ENCODE results near the gene PNKD.

Gene PNKD

DNA sequence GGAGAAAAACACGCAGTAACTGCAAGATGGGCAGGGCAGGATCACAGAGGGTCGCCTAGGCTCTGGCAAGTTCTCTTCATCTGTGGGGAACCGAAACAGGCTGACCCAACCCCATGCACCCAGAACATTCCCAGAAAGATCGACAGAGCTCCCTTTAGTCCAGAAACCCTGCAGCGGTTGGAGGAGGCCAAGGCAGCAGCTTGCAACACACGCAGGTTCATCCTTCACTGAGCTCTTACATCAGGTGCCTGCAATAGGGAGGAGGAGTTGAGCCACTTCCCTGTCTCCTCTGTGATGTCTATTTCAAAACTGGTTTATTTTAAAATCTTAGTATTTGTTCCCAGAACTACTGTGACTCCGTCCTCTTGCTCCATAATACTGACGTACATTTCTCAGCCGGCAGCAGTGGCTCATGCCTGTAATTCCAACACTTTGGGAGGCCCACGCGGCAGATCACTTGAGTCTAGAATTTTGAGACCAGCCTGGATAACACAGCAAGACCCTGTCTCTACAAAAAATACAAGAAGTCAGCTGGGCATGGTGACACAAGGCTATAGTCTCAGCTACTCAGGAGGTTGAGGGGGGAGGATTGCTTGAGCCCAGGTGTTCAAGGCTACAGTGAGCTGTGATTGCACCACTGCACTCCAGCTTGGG lies 100.2 kb downstream of the PNKD start:
- Histone ChIP-seq H3K27me3 (replicated peaks; ENCODE audit: control insufficient read depth, insufficient read depth, low read length) (no peaks in the 10 kb centered on the region), H3K36me3 (ENCODE audit: control insufficient read depth, insufficient read depth, low read length) (no peaks in the 10 kb centered on the region), H3K4me3 (replicated peaks; ENCODE audit: low read depth, low read length) (no peak overlapping the region)
- no peak for DNase-seq (ENCODE audit: extremely low read depth, insufficient read length)
- TF ChIP-seq, protein P1, sequence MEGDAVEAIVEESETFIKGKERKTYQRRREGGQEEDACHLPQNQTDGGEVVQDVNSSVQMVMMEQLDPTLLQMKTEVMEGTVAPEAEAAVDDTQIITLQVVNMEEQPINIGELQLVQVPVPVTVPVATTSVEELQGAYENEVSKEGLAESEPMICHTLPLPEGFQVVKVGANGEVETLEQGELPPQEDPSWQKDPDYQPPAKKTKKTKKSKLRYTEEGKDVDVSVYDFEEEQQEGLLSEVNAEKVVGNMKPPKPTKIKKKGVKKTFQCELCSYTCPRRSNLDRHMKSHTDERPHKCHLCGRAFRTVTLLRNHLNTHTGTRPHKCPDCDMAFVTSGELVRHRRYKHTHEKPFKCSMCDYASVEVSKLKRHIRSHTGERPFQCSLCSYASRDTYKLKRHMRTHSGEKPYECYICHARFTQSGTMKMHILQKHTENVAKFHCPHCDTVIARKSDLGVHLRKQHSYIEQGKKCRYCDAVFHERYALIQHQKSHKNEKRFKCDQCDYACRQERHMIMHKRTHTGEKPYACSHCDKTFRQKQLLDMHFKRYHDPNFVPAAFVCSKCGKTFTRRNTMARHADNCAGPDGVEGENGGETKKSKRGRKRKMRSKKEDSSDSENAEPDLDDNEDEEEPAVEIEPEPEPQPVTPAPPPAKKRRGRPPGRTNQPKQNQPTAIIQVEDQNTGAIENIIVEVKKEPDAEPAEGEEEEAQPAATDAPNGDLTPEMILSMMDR (IDR thresholded peaks at IDR 0.05; ENCODE audit: insufficient read depth, low read length, poor library complexity, severe bottlenecking): no peak

DNA sequence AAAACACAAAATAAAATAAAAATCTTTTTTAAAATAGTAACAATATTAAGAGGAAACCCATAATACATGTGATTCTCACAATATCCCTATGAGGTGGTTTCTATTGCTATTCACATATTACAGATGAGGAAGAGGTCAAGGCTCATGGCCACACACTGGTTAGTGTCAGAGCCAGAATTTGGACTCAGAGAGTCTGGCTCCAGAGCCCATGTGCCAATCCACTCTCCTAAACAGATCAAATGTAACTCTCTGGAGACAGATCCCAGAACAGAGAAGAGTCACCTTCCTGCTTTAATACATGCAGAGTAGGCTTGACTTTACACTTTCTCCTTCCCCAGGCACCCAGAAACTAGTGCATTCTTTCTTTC lies 101.6 kb downstream of the PNKD start:
- no peak for DNase-seq (ENCODE audit: extremely low read depth, insufficient read length)
- TF ChIP-seq, protein P1 (IDR thresholded peaks at IDR 0.05; ENCODE audit: insufficient read depth, low read length, poor library complexity, severe bottlenecking): no peak
- no peak overlapping the region for H3K4me3 ChIP-seq (replicated peaks; ENCODE audit: low read depth, low read length)
- H3K27me3 ChIP-seq (replicated peaks; ENCODE audit: control insufficient read depth, insufficient read depth, low read length): no peaks in the 10 kb centered on the region
- no peaks in the 10 kb centered on the region for H3K36me3 ChIP-seq (ENCODE audit: control insufficient read depth, insufficient read depth, low read length)

DNA sequence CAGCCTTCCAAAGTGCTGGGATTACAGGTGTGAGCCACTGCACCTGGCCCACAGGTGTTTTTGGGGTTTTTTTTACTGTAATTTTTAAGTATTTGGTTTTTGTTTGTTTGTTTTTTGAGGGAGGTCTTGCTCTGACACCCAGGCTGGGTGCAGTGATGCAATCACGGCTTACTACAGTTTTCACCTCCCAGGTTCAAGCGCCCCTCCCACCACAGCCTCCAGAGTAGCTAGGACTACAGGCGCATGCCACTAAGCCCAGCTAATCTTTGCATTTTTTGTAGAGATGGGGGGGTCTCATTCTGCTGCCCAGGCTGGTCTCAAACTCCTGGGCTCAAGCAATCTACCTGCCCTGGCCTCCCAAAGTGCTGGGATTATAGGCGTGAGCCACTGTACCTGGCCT lies 104.5 kb downstream of the PNKD start:
- H3K36me3 ChIP-seq (ENCODE audit: control insufficient read depth, insufficient read depth, low read length): no peaks in the 10 kb centered on the region
- no peak for DNase-seq (ENCODE audit: extremely low read depth, insufficient read length)
- TF ChIP-seq, protein P1 (IDR thresholded peaks at IDR 0.05; ENCODE audit: insufficient read depth, low read length, poor library complexity, severe bottlenecking): no peak
- no peaks in the 10 kb centered on the region for H3K27me3 ChIP-seq (replicated peaks; ENCODE audit: control insufficient read depth, insufficient read depth, low read length)
- no peak overlapping the region for H3K4me3 ChIP-seq (replicated peaks; ENCODE audit: low read depth, low read length)

DNA sequence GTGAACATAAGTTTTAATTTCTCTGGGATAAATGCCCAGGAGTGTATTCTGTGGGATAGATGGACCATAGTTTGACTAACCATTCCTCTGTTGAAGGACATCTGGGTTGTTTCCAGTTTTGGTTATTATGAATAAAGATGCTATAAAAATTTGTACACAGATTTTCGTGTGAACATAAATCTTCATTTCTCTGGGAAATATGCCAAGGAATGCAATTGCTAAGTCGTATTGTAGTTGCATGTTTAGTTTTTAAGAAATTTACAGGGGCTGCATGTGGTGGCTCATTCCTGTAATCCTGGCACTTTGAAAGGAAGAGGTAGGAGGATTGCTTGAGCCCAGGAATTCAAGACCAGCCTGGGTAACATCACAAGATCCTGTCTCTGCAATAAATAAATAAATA lies 104.9 kb downstream of the PNKD start:
- H3K4me3 ChIP-seq (replicated peaks; ENCODE audit: low read depth, low read length): no peak overlapping the region
- TF ChIP-seq, protein P1 (IDR thresholded peaks at IDR 0.05; ENCODE audit: insufficient read depth, low read length, poor library complexity, severe bottlenecking): no peak
- no peaks in the 10 kb centered on the region for H3K27me3 ChIP-seq (replicated peaks; ENCODE audit: control insufficient read depth, insufficient read depth, low read length)
- DNase-seq (ENCODE audit: extremely low read depth, insufficient read length): no peak
- no peaks in the 10 kb centered on the region for H3K36me3 ChIP-seq (ENCODE audit: control insufficient read depth, insufficient read depth, low read length)

DNA sequence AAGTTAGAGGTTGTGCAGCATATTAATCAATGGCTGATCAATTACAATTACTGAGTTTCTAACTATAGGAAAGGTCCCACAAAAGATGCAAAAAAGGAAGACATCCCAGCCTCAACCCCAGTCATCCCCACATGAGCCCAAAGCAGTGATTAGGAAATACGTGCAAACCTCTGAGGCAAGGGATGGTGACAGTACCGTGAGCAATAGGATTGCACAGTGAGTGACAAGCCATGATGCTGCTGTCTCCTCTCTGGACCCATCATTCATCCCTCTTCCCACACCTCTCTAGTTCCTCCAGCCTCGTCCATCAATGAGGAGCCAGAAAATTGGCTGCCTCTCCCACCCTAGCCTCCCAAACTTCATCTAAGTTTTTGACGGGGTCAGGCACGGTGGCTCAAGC lies 107.7 kb downstream of the PNKD start:
- Histone ChIP-seq H3K4me3 (replicated peaks; ENCODE audit: low read depth, low read length) (no peak overlapping the region), H3K36me3 (ENCODE audit: control insufficient read depth, insufficient read depth, low read length) (no peaks in the 10 kb centered on the region), H3K27me3 (replicated peaks; ENCODE audit: control insufficient read depth, insufficient read depth, low read length) (no peaks in the 10 kb centered on the region)
- DNase-seq (ENCODE audit: extremely low read depth, insufficient read length): no peak
- TF ChIP-seq, protein P1 (IDR thresholded peaks at IDR 0.05; ENCODE audit: insufficient read depth, low read length, poor library complexity, severe bottlenecking): no peak

DNA sequence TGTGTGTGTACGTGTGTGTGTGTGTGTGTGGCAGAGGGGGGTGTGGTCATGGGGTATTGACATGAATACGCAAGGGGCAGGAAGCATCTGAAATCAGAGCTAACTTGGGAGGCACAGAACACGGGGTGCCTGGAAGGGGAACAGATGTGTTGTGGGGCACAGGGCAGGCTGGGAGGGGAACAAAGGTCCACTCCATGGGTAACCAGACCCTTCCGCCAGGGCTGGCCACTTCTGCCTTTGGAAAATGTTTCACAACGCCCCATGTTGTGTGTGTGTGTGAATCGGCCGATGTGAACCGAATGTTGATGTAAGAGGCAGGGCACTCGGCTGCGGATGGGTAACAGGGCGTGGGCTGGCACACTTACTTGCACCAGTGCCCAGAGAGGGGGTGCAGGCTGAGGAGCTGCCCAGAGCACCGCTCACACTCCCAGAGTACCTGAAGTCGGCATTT lies 111.6 kb downstream of the PNKD start, which contains the start of gene SLC11A1:
TSS of gene SLC11A1 (plus strand) at position 358 of the 451 bp plus-strand sequence. CDS start 96 bp downstream, outside the sequence.
- no peaks in the 10 kb centered on the region for H3K27me3 ChIP-seq (replicated peaks; ENCODE audit: control insufficient read depth, insufficient read depth, low read length)
- H3K4me3 ChIP-seq (replicated peaks; ENCODE audit: low read depth, low read length): no peak within 1 kb of the TSS
- DNase-seq (ENCODE audit: extremely low read depth, insufficient read length): no peak
- TF ChIP-seq, protein P1 (IDR thresholded peaks at IDR 0.05; ENCODE audit: insufficient read depth, low read length, poor library complexity, severe bottlenecking): no peak
- H3K36me3 ChIP-seq (ENCODE audit: control insufficient read depth, insufficient read depth, low read length): no peaks in the 10 kb centered on the region

All from GM06990 (cell line).